Stimulated activated CD4-positive, alpha-beta T cell treated with anti-CD3 and anti-CD28 coated beads, Interleukin-2, amount 100 ng/mL, for 4 hours (primary cell): ENCODE data around the gene TAMALIN.
"Not testable (repeated sequence)": the region's sequence is repeated elsewhere in the genome, so short reads cannot be mapped to it uniquely, and the experiment has no call there.

Source experiments
- DNase-seq: peaks from one replicate; pipeline ENCODE4 v3.0.0-alpha.2; 2020; ENCODE audit warnings: low read depth

TAMALIN gene

DNA sequence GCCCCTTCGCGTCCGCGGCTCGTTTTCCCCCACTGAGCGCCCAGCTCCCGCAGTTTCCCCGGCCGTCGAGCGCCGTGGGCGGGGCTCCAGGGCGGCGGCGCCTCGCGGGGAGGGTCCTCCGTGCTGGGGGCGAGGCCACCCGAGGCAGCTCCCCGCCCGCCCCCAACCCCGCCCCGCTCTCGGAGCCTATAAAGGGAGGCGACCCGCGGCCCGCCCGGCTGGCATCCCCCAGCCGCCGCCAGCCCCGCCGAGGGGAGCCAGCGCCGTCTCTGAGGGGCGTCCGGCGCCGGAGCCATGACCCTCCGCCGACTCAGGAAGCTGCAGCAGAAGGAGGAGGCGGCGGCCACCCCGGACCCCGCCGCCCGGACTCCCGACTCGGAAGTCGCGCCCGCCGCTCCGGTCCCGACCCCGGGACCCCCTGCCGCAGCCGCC is at the start of gene TAMALIN:
TSS of gene TAMALIN (plus strand) at position 221 of the 432 bp plus-strand sequence. CDS start at position 295, 74 bp downstream.
- DNase-seq: peak; percentile 79

- DNase-seq: no peak
Measured at GRCh38 chr12:51958542-51958941, 48.2 kb upstream of the TAMALIN start.

DNA sequence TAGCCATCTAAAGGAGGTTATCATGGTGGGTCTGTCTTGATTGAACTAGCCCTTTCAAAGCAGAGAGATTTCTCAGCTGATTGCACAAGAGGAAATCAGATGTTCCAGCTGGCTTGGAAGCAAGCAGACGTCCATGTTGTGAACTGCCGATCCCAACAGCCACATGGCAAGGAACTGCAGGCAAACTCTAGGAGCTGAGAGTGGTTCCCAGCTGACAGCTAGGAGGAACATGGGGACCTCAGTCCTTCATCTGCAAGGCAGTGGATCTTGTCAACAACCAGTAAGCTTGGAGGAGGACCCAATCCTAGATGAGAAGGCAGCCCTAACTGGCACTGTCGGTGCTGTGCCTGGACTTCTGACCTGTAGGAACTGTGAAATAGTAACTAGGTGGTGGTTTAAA is 47.5 kb upstream of the TAMALIN start:
- no peak for DNase-seq

- DNase-seq: no peak
Measured at GRCh38 chr12:51959921-51960320, 46.8 kb upstream of the TAMALIN start.

DNA sequence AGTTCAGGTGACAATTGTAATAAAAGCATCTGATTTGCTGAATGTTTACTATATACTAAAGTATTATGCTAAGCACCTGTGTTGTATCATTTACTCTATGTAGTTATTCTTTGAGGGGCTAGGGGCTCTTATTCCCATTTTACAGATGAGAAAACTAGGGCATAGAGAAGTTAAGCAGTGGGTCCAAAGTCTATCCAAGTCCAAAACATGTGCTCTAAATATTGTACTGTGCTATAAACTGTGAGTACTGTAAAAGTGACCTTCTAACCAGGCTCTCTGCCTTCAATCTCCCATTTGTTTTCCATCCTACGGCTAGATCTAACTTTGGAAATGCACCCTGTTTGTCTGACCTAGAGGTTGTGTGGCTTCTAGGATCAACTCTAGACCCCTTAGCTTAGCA is 46.3 kb upstream of the TAMALIN start:
- no peak for DNase-seq

DNA sequence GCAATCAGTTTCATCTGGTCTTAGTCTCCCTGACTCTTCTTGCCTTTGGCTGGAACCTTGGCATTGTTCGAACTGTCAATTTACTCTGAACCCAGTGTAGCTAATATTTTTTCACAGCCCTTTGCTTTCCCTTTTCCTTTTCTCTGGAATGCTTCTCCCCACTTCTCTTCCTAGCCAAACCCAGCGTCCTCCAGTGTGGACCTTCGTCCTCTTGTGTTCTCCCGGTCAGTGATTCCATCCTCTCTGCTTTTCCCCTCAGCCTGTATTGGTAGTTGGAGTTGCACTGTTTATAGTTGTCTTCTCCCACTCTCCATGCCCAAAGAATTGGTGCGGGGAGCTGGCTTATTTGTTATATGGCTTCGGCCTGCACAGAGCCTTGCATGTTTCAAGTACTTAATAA is 45.9 kb upstream of the TAMALIN start:
- no peak for DNase-seq

DNA sequence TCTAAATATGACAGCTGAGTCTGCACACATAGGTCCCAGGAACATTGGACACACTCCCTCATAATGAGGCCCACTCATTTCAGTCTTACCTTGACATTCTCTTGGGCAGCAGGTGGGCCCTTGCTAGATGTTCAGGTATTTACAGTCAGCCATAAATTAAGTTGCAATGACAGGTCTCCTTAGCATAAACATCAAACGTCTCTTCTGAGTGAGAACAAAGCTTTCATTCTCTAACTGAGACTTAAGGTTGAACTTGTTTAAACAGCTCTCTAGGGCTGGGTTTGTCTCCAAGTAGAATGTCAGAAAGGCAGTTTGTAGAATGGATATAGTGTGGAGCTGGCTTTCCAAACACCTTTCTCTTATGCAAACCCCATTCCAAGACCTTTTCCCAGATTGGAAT is 44.9 kb upstream of the TAMALIN start:
- no peak for DNase-seq

GRCh38 chr12:51962737-51963136 is 44.0 kb upstream of the TAMALIN start:
- DNase-seq: no peak

DNA sequence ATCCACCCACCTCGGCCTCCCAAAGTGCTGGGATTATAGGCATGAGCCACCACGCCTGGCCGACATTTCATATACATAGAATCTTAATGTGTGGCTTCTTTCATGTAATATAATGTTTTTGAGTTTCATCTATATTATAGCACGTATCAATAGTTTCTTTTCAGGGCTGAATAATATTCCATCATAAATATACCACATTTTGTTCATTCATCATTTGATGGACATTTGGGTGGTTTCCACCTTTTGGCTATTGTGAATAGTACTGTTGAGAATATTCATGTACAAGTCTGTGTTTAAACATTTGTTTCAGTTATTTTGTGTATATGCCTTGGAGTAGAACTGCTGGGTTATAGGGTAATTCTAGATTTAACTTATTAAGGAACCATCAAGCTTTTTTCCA is 43.3 kb upstream of the TAMALIN start:
- no peak for DNase-seq

DNA sequence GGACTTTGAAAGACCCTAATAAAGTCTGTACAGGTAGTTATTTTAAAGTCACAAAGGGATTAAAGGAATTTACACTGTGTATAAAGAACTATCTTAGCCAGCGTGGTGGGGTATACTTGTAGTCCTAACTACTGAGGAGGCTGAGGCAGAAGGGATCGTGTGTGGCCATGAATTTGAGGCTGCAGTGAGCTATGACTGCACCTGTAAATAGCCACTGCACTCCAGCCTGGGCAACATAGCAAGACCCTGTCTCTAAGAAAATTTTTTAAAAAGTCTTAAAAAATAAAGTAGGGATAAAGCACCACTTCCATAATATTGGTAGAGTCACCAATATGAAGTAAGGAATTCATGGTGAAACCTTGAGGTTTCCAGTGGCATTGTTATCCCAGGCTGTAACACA is 37.1 kb upstream of the TAMALIN start:
- DNase-seq: no peak

GRCh38 chr12:51970904-51971646 is 35.7 kb upstream of the TAMALIN start:
- no peak for DNase-seq

DNA sequence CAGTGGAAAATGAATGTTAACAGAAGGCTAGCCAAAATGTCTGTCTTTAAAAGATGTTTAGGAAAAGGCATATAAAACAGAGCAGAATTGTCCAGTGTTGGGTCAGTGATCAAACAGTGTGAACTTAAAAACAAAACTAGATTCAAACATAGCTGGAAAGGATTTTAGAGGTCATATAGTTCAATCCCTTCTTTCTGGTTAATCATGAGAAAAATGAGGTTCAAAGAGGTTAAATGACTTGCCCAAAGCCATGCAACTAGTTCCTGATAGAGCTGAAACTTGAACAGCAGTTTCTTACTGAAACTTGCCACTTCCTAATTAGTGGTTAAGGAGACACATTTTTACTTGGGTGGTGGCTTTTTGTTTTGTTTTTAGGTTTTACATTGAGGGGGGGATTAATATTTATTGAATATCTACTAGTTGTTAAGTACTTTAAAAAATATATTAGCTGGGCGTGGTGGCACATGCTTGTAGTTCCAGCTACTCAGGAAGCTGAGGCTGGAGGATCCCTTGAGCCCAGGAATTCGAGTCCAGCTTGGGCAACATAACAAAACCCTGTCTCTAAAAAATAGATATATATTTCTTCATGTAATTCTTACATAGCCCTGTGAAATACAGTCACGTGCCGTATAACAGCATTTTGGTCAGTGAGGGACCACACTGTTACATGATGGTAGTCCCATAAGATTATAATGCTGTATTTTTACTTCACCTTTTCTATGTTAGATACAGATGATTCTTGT is 34.9 kb upstream of the TAMALIN start:
- DNase-seq: no peak

DNA sequence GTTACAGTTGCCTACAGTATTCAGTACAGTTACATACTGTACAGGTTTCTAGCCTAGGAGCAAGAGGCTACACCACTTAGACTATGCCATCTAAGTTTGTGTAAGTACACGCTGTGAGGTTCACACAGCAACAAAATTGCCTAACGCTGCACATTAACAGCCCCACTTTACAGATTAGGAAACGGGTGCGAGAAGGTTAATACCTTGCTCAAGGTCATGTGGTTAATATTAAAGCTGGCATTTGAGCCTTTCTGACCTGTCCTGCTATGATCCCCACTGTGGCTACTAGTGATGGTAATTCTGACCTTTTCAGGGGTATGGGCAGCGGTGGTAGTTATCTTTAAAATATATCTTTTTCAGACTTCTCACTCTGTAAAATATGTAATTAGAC is 34.3 kb upstream of the TAMALIN start:
- DNase-seq: no peak

- DNase-seq: no peak
Measured at GRCh38 chr12:51972849-51973273, 33.9 kb upstream of the TAMALIN start.

- DNase-seq: no peak
Measured at GRCh38 chr12:51973560-51973959, 33.2 kb upstream of the TAMALIN start.

DNA sequence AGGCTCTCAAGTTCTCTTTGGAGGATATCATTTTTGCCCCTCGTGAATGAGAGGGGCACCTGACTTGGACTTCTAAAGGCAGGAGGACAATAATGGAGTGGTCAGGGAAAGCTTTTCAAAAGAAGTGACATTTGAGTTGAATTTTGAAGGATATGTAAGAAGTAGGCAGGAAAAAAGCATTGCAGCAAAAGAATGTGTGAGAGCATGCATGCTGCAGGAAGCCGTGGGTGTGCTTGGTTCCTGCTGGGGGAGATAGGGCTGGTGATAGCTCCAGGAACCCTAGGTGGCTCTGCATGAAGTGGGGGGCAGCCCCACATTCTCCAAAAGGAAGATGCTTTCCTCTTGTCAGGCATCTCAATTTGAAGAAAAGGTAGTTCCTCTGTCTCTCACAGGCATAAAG is 32.1 kb upstream of the TAMALIN start:
- DNase-seq: no peak

GRCh38 chr12:51975196-51975595 is 31.6 kb upstream of the TAMALIN start:
- no peak for DNase-seq

DNA sequence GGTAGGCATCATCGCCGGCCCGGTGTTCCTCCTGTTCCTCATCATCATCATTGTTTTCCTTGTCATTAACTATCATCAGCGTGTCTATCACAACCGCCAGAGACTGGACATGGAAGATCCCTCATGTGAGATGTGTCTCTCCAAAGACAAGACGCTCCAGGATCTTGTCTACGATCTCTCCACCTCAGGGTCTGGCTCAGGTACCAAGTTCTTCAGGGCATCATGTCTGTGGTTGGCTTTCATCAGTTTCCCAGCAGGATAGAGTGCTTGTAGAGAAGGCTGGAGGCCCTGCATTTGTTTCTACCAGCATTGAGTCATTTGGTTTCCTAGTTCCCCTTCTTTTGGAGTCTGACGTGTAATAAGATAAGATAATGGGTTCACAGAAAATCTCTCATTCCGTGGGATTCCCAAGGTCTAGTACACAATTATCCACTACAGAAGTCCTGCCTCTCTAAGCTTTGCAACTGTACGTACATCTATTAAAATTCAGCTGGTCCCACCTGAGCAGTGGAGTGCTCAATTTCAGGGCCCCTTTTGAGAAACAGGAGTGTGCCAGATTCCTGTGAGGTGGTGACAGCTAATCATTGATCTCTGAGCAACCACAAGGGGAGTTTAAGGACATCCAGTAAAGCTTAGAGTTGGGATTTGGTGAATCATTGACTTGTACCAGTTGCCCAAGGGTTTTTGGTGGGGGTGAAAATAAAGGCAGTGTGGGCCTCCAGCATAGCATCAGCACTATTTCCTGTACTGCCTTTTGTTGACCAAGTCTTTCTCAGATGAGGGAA is 30.2 kb upstream of the TAMALIN start:
- DNase-seq: no peak

- DNase-seq: no peak
Measured at GRCh38 chr12:51977320-51977753, 29.4 kb upstream of the TAMALIN start.

DNA sequence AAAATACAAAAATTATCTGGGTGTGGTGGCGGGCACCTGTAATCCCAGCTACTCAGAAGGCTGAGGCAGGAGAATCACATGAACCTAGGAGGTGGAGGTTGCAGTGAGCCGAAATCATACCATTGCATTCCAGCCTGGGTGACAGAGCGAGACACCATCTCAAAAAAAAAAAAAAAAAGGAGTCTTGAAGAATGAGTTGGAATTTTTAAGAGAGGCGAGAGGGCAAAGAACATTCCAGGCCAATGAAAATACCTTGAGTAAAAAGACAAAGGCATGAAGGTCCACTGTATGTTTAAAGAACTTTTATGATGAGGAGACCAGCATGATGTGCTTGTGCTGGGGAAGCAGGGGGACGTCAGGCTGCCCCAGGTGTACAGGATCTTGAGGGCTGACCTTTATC is 27.4 kb upstream of the TAMALIN start:
- not testable (repeated sequence) for DNase-seq

DNA sequence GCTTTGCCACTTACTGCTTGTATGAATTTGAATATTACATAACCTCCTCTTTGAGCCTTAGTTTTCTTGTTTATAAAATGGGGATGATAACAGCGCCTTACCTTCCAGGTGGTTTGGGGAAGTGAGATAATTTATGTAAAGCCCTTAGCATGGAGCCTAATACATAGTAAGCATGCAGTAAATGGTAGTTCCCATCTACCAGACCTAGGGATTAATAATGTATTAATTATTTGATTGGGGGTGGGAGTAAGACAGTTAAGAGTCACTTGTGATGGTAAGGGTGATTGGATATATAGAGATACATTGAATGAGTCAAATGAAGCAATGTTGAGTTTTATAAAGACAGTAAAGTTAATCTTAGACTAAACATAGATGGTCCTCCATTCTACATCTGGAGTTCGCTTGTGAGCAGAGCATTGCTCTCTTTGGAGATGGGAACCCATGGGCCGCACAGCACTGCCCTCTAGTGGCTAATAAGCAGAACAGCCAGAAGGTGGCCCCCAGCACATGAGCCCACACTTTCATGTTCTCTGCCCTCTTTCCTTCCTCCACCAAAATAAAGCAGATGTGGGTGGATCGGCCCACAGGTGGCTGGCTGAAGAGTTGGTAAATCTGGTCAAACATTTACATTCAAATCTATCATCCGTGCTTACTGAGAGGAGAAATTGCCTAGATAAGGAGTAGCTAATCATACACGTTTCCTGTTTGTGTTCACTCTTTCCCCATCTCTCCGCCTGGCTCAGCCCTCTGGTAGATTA is 26.5 kb upstream of the TAMALIN start:
- peak; percentile 56 for DNase-seq

DNA sequence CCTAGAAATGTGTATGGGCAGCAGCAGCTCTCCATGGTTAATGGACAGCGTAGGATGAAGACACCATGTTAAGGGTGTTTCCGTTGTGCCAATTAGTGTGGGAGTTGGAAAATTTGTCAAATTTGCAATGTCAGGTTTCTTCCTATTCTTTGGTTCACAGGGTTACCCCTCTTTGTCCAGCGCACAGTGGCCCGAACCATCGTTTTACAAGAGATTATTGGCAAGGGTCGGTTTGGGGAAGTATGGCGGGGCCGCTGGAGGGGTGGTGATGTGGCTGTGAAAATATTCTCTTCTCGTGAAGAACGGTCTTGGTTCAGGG is 26.0 kb upstream of the TAMALIN start:
- no peak for DNase-seq
